Measurements from ENCODE around the gene SORCS2. TPM values are rescaled to one million over a fixed set of nuclear protein-coding genes. Genes with fewer than 3 reads are reported as not detected.

SORCS2 gene
- total RNA-seq, 4 donors from 2014 or later, result 0.26 to 17.1 (median 2.9) TPM

DNA sequence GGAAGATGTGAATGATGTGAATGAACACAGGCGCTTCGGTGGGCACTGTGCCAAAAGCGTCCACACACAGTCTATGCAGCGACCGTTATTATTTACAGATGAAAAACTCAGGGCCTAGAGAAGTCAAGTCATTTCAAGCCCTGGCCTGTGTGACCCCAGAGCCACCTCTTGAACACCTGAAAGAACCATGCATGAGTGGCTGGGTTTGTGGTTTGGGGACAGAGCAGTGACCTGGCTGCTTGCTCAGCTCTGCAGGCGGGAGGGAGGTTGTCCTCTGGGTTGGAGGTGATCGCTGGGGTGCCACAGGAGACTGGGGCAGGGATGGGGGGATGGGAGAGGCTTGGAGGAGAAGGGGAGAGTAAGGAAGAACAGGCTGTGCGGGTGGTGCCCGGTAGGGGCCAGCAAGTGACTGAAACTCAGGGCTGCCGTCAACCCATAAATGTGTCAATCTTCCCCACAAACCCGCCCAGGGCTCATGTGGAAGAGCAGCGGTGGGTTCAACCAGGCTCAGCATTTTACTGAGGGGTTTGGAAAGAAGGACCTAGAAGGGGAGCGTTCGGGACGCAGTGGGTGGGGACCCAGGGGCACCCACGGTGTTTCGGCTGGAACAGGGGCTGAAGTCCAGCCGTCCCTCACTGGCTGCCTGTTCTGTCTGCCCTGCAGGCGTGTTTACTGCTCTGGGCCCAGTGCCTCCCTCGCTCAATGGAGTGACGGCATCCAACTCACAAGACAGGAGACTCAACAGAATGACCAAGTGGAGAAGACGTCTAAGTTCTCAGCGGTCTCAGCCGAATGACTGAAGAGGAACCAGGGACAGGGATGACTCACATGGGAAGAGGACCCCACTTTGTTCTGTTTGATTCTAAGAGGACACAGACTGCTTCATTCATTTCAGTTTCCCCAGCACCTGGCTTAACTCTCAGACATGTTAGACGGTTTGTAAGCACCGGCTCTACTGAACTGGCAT lies 579.5 kb downstream of the SORCS2 start:
- no peak for DNase-seq
- H3K36me3 ChIP-seq, result no peaks in the 10 kb centered on the region

DNA sequence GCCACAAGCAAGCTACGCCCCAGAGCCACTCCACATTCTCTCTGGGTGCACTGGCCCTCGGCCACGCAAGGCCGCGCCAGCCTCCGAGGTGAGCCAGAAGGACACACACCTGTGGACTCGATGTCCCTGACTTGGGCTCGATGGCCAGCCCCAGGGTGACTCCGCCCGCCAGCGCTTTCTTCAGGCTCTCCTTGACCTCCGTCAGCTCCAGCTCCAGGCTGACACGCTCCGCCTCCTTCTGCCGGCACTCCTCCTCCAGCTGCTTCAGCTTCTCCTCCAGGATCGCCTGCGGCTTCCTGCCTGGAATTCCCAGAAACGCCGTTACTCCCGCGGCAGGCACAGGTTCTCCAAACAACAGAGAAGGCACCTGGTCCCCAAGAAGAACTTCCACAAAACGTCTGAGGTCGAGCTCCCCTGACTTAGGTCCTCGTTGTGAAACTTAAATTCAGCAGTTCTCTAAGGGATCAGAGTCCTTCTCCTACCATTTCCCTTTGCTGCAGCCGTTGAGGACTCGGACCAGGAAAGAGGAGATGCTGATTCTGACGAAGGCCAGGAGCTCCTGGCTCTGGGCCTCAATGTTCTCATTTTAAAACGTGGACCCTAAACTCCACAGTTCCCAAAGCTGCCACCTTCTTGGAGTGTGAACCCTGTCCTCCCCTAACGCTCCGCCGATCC lies 580.5 kb downstream of the SORCS2 start:
- peak; percentile 45 to 59 for DNase-seq
- H3K27ac ChIP-seq, result no peak overlapping the region
- no peaks in the 10 kb centered on the region for H3K4me1 ChIP-seq
- intact Hi-C loops (cut with DNase I; ENCODE audit: low total_unique reads), result no loop called here
- no peaks in the 10 kb centered on the region for H3K9me3 ChIP-seq
- TF ChIP-seq, protein P1, sequence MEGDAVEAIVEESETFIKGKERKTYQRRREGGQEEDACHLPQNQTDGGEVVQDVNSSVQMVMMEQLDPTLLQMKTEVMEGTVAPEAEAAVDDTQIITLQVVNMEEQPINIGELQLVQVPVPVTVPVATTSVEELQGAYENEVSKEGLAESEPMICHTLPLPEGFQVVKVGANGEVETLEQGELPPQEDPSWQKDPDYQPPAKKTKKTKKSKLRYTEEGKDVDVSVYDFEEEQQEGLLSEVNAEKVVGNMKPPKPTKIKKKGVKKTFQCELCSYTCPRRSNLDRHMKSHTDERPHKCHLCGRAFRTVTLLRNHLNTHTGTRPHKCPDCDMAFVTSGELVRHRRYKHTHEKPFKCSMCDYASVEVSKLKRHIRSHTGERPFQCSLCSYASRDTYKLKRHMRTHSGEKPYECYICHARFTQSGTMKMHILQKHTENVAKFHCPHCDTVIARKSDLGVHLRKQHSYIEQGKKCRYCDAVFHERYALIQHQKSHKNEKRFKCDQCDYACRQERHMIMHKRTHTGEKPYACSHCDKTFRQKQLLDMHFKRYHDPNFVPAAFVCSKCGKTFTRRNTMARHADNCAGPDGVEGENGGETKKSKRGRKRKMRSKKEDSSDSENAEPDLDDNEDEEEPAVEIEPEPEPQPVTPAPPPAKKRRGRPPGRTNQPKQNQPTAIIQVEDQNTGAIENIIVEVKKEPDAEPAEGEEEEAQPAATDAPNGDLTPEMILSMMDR (IDR thresholded peaks at IDR 0.05), result no peak
- TF ChIP-seq POLR2A (IDR thresholded peaks at IDR 0.05), result no peak
- H3K4me3 ChIP-seq, result no peak overlapping the region
- no peaks in the 10 kb centered on the region for H3K36me3 ChIP-seq
- no peaks in the 10 kb centered on the region for H3K27me3 ChIP-seq

More for the DNA sequence above, 579.5 kb downstream of the SORCS2 start:
- Histone ChIP-seq H3K4me3 (no peak overlapping the region), H3K4me1 (no peaks in the 10 kb centered on the region), H3K27ac (no peak overlapping the region), H3K9me3 (no peaks in the 10 kb centered on the region), H3K27me3 (no peaks in the 10 kb centered on the region)
- no peak for TF ChIP-seq POLR2A (IDR thresholded peaks at IDR 0.05)
- TF ChIP-seq, protein P1 (IDR thresholded peaks at IDR 0.05), result no peak
- intact Hi-C loops (cut with DNase I; ENCODE audit: low total_unique reads), result no loop called here

DNA sequence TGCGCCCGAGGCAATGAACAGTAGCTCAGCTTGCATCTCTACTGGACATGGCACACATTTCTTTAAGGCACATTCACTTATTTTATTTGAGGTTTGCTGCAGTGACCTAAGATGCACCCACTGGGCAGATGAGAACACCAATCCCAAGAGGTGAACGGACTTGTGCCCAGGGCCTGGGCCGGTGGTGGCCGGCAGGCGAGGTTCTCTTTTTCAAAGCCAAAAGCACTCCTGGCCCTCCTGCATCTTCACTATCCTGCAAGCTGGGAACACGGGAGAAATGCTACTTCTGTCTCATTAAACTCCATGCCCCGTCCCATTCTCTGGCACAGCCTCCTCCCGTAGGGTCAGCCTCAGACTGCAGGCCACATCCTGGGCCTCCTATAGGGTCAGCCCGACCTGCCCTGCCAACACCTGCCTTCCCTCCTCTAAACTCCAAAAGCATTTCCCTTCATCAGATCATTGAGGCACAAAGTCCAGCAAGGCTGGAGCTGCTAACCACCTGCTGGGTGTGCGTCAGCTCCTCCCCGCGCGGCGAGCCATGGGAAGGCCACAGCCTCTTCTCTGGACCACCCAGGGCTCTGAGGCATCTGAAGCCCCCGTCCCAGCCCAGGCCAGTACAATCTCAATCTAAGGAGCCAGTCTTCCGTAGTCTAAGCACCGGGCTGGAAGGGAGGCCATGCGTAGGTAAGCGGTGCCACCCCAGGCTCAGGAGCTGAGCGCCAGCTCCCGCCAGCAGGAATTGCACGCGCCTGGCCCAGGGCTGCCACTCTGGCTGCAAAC lies 581.3 kb downstream of the SORCS2 start:
- DNase-seq, result no peak
- Histone ChIP-seq H3K4me1 (peaks cover 0 to 1% of the 10 kb centered on the region in 2 donors), H3K27me3 (no peaks in the 10 kb centered on the region), H3K36me3 (no peaks in the 10 kb centered on the region), H3K27ac (no peak overlapping the region), H3K9me3 (no peaks in the 10 kb centered on the region), H3K4me3 (no peak overlapping the region)
- intact Hi-C loops (cut with DNase I; ENCODE audit: low total_unique reads), result no loop called here
- TF ChIP-seq, protein P1 (IDR thresholded peaks at IDR 0.05), result no peak
- TF ChIP-seq POLR2A (IDR thresholded peaks at IDR 0.05), result no peak

DNA sequence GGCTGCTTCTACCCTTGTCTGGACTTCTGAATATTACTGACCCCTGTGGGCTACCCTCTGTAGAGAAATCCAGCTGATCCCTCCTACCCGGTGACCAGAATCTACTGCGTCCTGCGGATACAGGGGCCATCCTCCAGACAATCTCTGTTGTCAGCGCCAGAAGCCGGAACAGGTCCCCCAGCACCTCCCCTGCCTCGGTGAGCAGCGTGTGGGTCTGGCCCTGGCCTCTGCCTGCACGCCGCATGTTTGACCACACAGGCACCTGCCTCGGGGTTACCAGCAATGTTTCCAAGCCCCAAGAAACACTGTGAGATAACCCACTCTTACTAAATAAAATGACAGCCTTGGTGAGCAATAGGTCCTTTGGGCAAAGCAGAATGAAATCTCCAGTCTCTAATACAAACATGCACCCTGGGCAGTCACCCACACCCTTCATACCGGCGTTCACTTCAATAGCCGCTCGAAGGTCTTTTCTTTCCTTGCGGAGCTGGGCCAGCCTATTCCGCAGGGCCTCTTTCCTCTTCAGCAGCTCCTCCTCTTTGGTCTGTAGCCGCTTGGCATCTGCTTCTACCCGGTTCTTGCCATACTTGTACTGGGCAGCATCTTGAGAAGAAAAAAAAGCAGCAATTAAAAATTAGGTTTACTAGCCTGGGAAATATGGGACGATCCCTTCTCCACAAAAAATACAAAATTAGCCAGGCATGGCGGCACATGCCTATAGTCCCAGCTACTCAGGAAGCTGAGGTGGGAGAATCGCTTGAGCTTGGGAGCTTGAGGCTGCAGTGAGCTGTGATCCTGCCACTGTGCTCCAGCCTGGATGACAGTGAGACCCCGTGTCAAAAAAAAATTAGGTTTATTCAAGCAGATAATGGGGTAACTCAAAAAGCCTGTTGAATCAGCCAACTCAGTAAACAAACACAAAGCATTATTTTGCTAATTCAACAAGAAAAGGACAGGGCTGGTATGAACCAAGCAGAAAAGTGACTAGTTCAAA lies 582.3 kb downstream of the SORCS2 start:
- H3K27ac ChIP-seq, result no peak overlapping the region
- H3K27me3 ChIP-seq, result no peaks in the 10 kb centered on the region
- no peaks in the 10 kb centered on the region for H3K36me3 ChIP-seq
- no peaks in the 10 kb centered on the region for H3K9me3 ChIP-seq
- DNase-seq, result no peak
- H3K4me3 ChIP-seq, result no peak overlapping the region
- intact Hi-C loops (cut with DNase I; ENCODE audit: low total_unique reads), result no loop called here
- H3K4me1 ChIP-seq, result peaks cover 0 to 9% of the 10 kb centered on the region in 2 donors
- no peak for TF ChIP-seq POLR2A (IDR thresholded peaks at IDR 0.05)
- TF ChIP-seq, protein P1 (IDR thresholded peaks at IDR 0.05), result no peak

Measured in uterus (tissue), 4 donors.